A549 treated with AZD9567 at 1 μM for 4 hours (cell line): ENCODE results near the gene LYRM9. TPM values are rescaled to one million over a fixed set of nuclear protein-coding genes. Genes with fewer than 3 reads are reported as not detected.

Experiments used
- total RNA-seq: library from RNA; stranded (reverse); fragments of 200-300 nt; extraction: Qiagen RNA extraction; gene quantifications from 5 replicates; pipeline ENCODE4 v1.2.3, GENCODE V29; 2022; ENCODE audit not compliant: insufficient read depth

LYRM9 gene
- 1.5 to 3.1 TPM (median 2.2 TPM) in 4 of 5 replicates, not detected in the other for total RNA-seq

DNA sequence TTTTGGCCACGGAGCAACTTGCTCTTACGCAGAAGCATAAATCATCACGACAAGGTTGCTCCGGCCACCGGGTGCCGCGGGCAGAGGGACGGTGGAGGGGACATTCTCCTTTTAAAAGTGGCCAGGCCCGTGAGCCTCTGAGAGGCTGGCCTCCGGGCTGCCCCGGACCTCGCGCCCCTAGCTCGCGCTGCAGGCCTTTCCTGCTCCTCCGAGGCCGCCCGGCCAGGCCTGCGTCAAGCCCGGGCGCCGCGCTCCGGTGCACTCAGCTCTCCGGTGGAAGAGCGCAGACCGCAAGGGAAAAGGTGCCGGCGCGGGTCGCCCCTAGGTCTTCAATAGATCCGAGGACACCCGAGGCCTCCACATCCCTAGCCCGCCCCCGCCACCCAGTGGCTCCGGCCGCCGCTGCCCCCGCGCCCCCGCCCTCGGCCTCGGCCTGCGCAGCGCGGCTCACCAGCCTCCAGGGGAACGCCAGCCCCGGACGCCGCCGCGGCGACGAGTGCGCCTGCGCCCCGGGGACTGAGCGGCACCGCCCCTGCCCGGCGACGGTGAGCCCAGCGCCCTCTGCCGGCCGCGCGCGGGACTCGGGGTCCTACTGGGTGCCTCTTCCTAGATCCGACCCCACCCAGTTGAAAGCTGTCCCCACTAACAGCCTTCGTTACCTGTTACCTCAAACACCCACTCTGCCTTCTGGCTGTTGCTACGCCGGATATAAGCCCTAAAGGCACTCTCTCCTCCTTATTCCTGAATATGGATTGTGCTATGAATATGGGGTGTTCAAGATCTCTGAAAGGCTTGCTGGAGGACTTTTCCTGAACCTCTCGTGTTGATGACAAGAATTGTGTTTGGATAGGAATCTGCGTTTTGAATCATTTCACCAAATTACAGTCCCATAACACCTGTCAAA, at the start of gene LYRM9:
TSS of gene LYRM9 (minus strand) at position 500 of the 904 bp plus-strand sequence. CDS start 10,671 bp downstream, outside the sequence.

Other genes with a start within 250 kb of the LYRM9 start
- gene NOS2, start 92.8 kb downstream of the LYRM9 start, total RNA-seq: 0.15 to 0.21 TPM (median 0.19 TPM) in 4 of 5 replicates, not detected in the other
- 8.0 to 11.5 TPM (median 10.1 TPM) in 5 replicates for gene NLK, start 149.3 kb upstream of the LYRM9 start, total RNA-seq